NCI-H146 treated with DMSO at 0.1 percent for 48 hours (cell line): Measurements from ENCODE around the gene DIRAS1.

ENCODE experiments used
- DNase-seq: peaks from one replicate; lab custom pipeline; 2025; ENCODE audit not compliant: unreplicated experiment; lab: John Stamatoyannopoulos, UW

Gene DIRAS1

DNA sequence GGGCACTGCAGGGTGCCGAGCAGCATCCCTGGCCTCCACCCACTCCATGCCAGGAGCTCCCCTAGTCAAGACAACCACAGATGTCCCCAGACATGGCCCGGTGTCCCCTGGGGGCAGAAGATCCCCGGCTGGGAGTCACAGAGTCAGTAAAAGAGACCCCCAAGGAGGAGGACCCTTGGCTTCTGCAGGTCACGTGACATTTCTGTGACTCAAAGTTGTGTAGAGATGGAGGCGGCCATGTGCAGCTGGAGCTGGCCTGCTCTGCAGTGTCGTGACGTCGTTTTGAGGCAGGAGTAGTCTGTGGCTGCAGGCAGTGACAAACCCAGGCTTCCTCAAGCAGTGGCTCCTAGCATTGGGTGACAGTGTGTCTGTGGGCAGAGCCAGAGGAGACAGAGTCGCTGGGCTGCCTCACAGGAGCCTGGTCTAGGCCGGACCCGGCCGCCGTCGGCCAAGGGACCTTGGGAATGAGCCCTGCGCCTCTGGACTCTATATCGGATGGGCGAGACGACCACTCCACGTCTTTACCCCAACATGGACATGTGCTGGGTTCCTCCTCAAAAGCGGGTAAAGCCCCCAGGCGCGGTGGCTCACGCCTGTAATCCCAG is 7.7 kb upstream of the DIRAS1 start:
- no peak for DNase-seq

GRCh38 chr19:2727640-2727944 is 6.4 kb upstream of the DIRAS1 start:
- DNase-seq: peak; percentile 18

GRCh38 chr19:2726904-2727639 is 5.9 kb upstream of the DIRAS1 start:
- peak; percentile 8 for DNase-seq

- DNase-seq: no peak
These were observed 5.1 kb upstream of the DIRAS1 start for GRCh38 chr19:2726160-2726855.

GRCh38 chr19:2724148-2724557 is 3.0 kb upstream of the DIRAS1 start:
- DNase-seq: no peak

GRCh38 chr19:2723747-2724146 is 2.6 kb upstream of the DIRAS1 start:
- no peak for DNase-seq

DNA sequence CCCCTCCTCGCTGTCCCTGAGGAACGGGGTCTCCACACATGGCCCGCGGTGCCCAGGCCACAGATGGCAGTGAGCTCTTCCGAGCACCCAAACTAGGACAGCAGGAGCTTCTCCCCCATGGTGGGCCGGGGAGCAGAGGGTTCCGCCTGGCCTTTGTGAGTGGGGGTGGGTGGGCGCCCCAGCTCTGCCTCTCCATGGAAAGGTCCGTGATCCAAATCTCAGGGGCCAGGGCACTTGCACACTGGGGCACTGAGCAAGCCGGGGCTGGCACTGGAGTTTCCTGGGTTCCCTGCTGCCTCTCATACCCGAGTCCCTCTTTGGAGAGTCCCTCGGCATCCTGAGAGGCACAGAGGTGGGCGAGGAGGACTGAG is 2.2 kb upstream of the DIRAS1 start:
- DNase-seq: no peak

DNA sequence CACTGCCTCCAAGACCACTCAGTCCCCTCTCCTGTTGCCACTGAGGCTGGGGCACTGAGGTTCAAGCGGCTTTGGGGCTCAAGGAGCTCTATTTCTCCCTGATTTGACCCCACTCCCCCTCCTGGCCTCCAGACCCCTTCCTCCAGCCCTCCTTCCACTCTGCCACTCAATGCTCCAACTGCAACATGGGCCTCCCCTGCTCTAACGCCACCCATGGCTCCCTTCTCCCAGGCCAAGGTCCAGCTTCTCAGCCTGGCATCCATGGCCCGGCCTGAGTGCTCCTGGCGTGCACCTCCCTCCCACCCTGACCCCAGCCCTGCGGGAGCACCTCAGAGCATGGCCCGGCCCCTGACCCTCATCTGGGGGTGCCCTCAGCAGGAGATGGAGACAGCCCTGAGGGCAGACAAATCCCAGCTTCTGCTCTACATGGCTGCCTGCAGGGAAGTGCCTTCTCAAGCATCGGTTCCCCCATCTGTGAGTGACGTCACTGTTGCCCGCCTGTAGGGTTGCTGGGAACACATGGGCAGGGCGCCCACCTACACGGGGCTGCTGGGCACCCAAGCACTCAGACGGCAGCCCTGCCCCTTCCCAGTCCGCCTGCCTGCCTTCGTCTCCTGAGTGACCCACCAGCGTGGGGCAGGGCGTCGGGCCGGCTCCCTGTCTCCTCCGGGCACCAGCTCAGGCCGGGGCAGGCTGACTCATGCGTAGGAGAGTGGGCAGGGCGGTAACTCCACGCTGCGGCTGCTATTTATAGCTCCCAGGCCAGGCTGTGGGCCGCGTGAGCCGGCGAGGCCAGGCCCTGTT is 1.6 kb upstream of the DIRAS1 start:
- no peak for DNase-seq

DNA sequence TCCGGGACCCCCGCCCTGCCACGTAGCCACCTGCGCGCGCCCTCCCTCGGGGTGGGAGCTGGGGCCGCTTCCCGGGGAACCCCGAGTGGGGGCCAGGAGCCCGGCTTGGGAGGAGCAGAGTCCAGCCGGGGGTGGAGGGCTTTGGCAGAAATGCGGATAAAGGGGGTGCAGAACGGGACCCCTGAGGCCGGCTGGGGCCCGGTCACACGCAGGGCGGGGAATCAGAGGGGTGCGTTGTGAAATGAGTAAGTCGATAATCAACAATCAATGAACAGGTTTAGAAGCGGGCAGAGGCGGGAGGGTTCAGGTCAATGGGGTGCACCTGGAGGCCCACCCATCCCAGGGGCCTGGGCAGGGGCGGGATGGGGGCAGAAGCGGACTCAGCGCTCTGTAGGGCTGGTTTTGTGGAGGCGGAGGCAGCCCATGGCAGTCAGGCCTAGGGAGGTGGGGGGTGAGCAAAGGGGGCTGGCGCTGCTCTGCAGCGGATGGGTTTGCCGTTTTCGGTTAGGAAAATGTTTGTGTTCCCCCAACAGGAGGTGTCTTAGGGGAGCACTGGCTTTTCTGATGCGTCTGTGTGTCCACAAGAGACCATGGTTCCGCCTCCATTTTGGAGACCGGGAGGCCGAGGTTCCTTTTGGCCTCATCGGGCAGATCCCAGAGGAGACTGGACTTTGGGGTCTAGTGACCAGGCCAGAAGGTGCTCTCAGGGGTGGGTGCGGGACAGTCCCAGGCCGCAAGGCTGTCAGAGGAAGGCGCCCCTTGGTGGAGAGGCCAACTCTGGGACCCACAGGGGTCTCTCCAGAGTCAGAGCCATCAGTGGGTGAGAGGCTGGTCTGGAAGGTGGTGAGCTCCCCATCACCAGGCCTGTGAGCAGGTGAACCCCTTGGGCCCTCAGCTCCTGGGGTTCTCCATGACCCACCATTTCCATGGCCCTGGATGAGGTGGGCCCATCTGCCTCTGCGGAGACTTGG is 683 bp upstream of the DIRAS1 start:
- no peak for DNase-seq

GRCh38 chr19:2719920-2720776 is 1.0 kb downstream of the DIRAS1 start:
- no peak for DNase-seq

DNA sequence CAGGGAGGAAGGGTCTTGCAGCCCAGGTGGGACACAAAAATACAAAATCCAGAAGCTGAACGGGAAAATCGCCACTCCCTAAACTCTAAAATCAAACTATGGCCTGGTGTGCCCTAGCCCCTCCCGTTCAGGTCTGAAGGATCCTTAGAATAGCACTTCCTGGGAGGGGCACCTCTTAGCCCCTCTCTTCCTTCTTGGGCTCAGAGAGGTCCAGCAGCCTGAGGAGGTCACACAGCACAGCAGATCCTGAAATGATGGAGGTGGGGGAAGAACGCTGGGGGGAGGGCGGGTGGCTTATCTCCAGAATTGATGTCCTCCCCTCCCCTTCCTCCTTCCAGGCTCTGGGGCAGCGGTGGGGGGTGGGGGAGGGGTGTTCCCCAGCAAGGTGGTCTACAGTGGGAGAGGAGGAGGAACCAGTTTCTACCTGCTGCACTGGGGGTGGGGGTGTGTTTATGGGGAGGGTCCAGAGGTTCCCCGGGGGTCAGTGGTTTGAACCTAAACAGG is 1.9 kb downstream of the DIRAS1 start:
- DNase-seq: no peak

DNA sequence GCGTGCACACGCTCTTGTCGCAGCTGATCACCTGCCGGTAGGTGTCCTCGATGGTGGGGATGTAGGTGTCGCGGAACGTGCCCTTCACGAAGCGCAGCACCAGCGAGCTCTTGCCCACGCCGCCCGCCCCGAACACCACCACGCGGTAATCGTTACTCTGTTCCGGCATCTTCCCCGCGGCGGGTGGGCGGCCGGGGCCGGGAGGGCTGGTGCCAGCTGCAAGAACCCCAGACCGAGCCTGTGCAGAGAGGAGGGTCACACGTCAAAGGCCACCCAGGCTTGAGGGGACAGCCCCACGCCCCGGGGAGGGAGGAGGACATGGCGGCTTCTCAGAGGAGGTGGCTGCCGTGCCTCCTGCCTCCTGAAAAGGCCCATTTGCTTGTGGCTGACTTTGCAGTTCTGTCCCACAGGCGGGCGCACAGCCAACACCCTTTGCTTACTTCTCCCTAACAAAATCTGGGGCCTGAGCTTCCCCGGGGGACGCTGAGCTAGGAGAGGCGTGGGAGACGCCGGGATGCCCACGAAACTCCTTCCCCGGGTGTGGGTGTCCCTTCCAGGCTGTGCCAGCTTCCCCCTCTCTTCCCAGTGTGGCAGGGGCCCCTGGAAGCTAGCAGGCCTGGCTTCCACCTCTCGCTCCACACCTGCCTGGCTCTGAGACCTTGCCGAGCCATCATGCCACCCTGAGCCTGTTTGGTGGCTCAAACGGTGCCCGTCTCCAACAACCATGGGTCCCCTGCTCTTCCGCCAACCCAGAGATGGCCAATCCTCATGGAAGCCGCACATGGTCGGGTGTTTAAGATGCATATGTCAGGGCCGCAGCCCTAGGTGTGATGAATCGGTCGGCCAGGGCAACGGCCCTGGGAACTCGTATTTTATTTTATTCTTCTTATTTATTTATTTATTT is 3.3 kb downstream of the DIRAS1 start:
- DNase-seq: no peak

GRCh38 chr19:2716722-2717637 is 4.2 kb downstream of the DIRAS1 start:
- DNase-seq: no peak

DNA sequence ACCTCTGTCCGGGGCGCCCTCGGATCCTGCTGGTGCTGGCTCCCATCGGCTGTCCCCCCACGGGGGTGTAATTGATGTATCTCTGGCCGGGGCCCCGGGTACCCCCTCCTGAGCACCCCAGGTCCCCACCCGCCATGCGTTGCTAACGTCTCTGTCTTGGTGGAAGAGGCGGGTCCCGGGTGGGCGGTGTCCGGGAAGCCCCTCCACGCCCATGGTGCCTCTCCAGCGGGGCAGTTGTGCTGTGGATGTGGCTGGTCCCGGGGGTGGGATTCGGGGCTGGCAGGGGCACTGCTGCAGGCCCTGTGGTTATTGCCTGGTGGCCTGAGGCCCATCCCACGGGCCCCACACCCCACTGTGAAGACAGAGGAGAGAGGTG is 4.9 kb downstream of the DIRAS1 start:
- no peak for DNase-seq

GRCh38 chr19:2715470-2716274 is 5.5 kb downstream of the DIRAS1 start:
- DNase-seq: no peak

DNA sequence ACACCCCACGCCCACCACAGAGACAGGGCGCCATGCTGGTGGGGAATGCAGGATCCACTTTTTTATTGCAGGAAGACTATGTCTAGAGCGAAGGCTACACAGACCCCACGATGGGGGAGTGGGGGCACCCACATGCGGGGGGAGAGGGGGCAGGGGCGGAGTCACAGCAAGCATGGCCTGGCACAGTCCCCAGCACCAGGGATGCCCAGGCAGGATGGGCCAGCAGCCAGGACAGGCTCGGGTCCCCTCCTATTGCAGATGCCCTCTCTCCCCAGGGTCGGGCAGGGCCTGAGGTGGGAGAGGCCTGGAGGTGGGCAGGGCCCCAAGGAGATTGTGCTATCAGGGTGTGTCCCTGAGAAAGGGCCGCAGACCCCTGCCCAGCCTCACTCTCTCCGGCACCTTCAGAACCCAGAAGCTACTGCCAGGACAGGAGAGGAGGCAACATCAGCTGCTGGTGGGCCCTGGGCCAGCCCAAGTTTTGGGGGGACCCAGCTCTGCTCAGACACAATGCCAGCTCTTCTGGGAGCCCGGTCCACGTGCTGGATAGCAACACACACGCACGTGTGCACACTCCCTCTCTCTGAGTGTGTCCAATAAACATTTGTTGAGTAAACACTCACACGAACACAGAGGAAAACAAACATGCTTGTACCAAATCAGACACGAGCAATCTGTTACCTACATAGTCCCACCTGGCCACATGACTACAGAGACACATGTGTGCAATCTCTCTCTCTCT is 6.5 kb downstream of the DIRAS1 start:
- no peak for DNase-seq
